HuH-7.5 (cell line): ENCODE measurements around the gene SAMD9L.

Experiments
- DNase-seq: peaks from one replicate; pipeline ENCODE4 v3.0.0; 2011; ENCODE audit warnings: low spot score

Gene SAMD9L

GRCh38 chr7:93148144-93148543, at the start of gene SAMD9L:
SAMD9L (minus strand) TSS chr7:93148385; CDS start chr7:93135971, 12,414 bp downstream.
- DNase-seq: no peak

GRCh38 chr7:93196336-93196735, 48.2 kb upstream of the SAMD9L start:
- DNase-seq: no peak

- no peak for DNase-seq
Observed at GRCh38 chr7:93194386-93194785, 46.2 kb upstream of the SAMD9L start.

GRCh38 chr7:93188870-93189634, 40.9 kb upstream of the SAMD9L start:
- DNase-seq: no peak

GRCh38 chr7:93185303-93186027, 37.3 kb upstream of the SAMD9L start:
- no peak for DNase-seq

- no peak for DNase-seq
Observed at GRCh38 chr7:93179173-93179572, 31.0 kb upstream of the SAMD9L start.

- no peak for DNase-seq
Observed at GRCh38 chr7:93178213-93178612, 30.0 kb upstream of the SAMD9L start.

- DNase-seq: no peak
Observed at GRCh38 chr7:93176992-93177580, 28.9 kb upstream of the SAMD9L start.

GRCh38 chr7:93175219-93175618, 27.0 kb upstream of the SAMD9L start:
- no peak for DNase-seq

GRCh38 chr7:93172683-93173082, 24.5 kb upstream of the SAMD9L start:
- DNase-seq: no peak

- no peak for DNase-seq
Observed at GRCh38 chr7:93171606-93172226, 23.5 kb upstream of the SAMD9L start.

GRCh38 chr7:93165447-93165846, 17.3 kb upstream of the SAMD9L start:
- no peak for DNase-seq

GRCh38 chr7:93164766-93165165, 16.6 kb upstream of the SAMD9L start:
- DNase-seq: no peak

GRCh38 chr7:93161181-93161762, 13.1 kb upstream of the SAMD9L start:
- no peak for DNase-seq

GRCh38 chr7:93160410-93160809, 12.2 kb upstream of the SAMD9L start:
- DNase-seq: no peak

GRCh38 chr7:93159490-93159889, 11.3 kb upstream of the SAMD9L start:
- DNase-seq: no peak

GRCh38 chr7:93156884-93157283, 8.7 kb upstream of the SAMD9L start:
- no peak for DNase-seq

GRCh38 chr7:93150200-93150835, 2.1 kb upstream of the SAMD9L start:
- no peak for DNase-seq

- DNase-seq: no peak
Observed at GRCh38 chr7:93148727-93149126, 542 bp upstream of the SAMD9L start.

- no peak for DNase-seq
Observed at GRCh38 chr7:93147363-93147762, 822 bp downstream of the SAMD9L start.

GRCh38 chr7:93146472-93147141, 1.6 kb downstream of the SAMD9L start:
- DNase-seq: no peak
